H1 (cell line): ENCODE data around the gene CCDC88C. TPM values are rescaled to one million over a fixed set of nuclear protein-coding genes. Genes with fewer than 3 reads are reported as not detected.

ENCODE experiments used
- CHD1 ChIP-seq: IDR thresholded peaks from 2 replicates; pipeline ENCODE4 v1.6.1; 2012; ENCODE audit warnings: low read depth, low read length, improper control_type of control experiment
- FOSL1 ChIP-seq: IDR thresholded peaks from 2 replicates; pipeline ENCODE4 v1.6.1; 2011; ENCODE audit warnings: mild to moderate bottlenecking, low read depth, low read length, moderate library complexity; ENCODE audit not compliant: insufficient read depth
- MAFK ChIP-seq: IDR thresholded peaks from 2 replicates; pipeline ENCODE4 v1.6.1; 2012; ENCODE audit warnings: low read depth, mild to moderate bottlenecking, improper control_type of control experiment, low read length
- POLR2A ChIP-seq, 2 experiments: IDR thresholded peaks; 1 replicate in 1 of 2; 2 replicates in 1 of 2; pipeline ENCODE4 v1.6.1; 2011; ENCODE audit warnings: low read depth in 2 of 2, low read length in 2 of 2, mild to moderate bottlenecking in 2 of 2; ENCODE audit errors: control extremely low read depth in 1 of 2
- RBBP5 ChIP-seq: IDR thresholded peaks from 2 replicates; pipeline ENCODE4 v1.7.1; 2012; ENCODE audit warnings: low read depth, mild to moderate bottlenecking, inconsistent platforms, low read length, moderate library complexity, borderline replicate concordance
- SIX5 ChIP-seq: IDR thresholded peaks from 2 replicates; pipeline ENCODE4 v1.6.1; 2011; ENCODE audit warnings: mild to moderate bottlenecking, low read depth, low read length
- SP4 ChIP-seq: IDR thresholded peaks from 2 replicates; pipeline ENCODE4 v1.6.1; 2012; ENCODE audit warnings: low read length, inconsistent platforms
- TAF7 ChIP-seq: optimal IDR thresholded peaks from 2 replicates; pipeline ENCODE3; 2011; ENCODE audit warnings: low read depth, mild to moderate bottlenecking, inconsistent platforms, low read length, moderate library complexity, borderline replicate concordance
- polyA plus RNA-seq, 7 experiments: library from polyadenylated mRNA; depleted of rRNA in 3 of 7; stranded (reverse) in 5 of 7; unstranded in 2 of 7; fragments of >200 nt in 5 of 7; fragments of 200-250 nt in 2 of 7; gene quantifications; 1 replicate in 5 of 7; 2 replicates in 1 of 7; 4 replicates in 1 of 7; pipeline versions ENCODE4 v1.2.1 to v1.2.3, GENCODE V29; 2011 to 2013; ENCODE audit warnings: missing spikeins in 2 of 7, mixed read lengths in 2 of 7
- total RNA-seq: library from RNA; stranded (reverse); fragmentation: NEBNext Ultra II Directional; extraction: Animal tissue kit (Norgen Biotek cat#: 25700); gene quantifications from 2 replicates; pipeline ENCODE4 v1.2.1, GENCODE V29; 2021

The CCDC88C gene
- total and polyA plus RNA-seq, 2 of the 8 experiments (the other 6 are each of a cell fraction or from before 2014, with no cell fraction given): 10.3 to 57.7 TPM

DNA sequence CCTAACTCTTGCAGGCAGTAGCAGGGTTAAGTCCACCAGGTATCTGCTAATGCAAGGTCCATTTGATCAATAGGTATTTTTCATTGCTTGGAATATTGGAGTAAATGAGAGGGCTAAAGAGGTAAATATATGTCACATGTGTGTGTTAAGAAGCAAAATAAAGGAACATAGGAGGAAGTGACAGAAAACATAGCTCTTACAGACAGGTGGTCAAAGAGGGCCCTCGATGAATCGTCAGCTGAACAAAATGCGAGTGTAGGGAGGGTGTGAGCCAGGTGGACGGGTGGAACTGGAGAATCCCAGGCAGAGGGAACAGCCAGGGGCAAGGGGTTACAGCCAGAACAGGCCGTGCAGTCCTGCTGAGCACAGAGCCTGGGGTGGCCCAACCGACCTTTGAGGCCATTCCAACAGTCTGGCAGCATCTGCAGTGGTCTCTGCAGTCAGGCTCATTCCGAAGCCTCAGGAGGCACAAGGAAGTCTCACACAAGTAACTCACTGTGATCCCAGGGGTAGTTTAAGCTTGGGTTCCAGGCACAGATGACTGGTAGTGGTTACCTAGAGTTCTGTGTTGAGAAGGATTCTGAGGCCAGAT lies 43.2 kb downstream of the CCDC88C start (continued):
- no peak for TF ChIP-seq FOSL1
- TF ChIP-seq MAFK: no peak
- no peak for TF ChIP-seq CHD1
- no peak for TF ChIP-seq TAF7
- TF ChIP-seq POLR2A (IDR thresholded peaks at IDR 0.05; ENCODE audit: control extremely low read depth in 1 of 2, low read depth in 2 of 2, low read length in 2 of 2): no peak
- no peak for TF ChIP-seq RBBP5
- no peak for TF ChIP-seq SIX5
- no peak for TF ChIP-seq SP4
